GM12875 (cell line): ENCODE results near the gene CACNA2D3.

Experiments used
- H3K4me3 ChIP-seq: one replicate; pipeline ENCODE4 v1.5.1; 2011; ENCODE audit warnings: low read depth, low read length, control low read depth
- TF ChIP-seq, protein P1 (sequence below): IDR thresholded peaks from 2 replicates; pipeline ENCODE4 v1.5.1; 2011; ENCODE audit warnings: low read depth, mild to moderate bottlenecking, control low read depth, inconsistent platforms, low read length, moderate library complexity, borderline replicate concordance; ENCODE audit not compliant: insufficient read depth

The CACNA2D3 gene

DNA sequence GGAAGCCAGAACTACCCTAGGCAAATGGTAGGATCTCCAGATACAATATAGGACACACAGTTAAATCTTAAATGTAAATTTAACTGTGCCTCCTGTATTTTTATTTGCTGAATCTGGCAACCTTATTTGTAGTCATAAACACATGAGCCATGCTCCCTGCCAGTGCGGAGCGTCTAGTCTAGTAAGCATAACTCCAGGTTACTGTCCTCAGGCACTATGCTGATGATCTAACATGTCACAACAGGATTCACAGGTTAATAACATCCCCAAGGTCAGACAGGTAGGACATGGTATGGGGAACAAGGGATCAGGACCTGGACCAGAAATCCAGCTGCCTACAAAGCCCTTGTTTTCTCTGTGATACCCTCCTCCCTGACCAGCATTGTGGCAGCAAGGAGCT, 305.1 kb downstream of the CACNA2D3 start:
- H3K4me3 ChIP-seq = no peak overlapping the region
- TF ChIP-seq, protein P1, sequence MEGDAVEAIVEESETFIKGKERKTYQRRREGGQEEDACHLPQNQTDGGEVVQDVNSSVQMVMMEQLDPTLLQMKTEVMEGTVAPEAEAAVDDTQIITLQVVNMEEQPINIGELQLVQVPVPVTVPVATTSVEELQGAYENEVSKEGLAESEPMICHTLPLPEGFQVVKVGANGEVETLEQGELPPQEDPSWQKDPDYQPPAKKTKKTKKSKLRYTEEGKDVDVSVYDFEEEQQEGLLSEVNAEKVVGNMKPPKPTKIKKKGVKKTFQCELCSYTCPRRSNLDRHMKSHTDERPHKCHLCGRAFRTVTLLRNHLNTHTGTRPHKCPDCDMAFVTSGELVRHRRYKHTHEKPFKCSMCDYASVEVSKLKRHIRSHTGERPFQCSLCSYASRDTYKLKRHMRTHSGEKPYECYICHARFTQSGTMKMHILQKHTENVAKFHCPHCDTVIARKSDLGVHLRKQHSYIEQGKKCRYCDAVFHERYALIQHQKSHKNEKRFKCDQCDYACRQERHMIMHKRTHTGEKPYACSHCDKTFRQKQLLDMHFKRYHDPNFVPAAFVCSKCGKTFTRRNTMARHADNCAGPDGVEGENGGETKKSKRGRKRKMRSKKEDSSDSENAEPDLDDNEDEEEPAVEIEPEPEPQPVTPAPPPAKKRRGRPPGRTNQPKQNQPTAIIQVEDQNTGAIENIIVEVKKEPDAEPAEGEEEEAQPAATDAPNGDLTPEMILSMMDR = no peak

- H3K4me3 ChIP-seq = no peak overlapping the region
- TF ChIP-seq, protein P1 = peak; percentile 66
Measured at GRCh38 chr3:54427941-54428871, 305.9 kb downstream of the CACNA2D3 start.

GRCh38 chr3:54432975-54433374, 310.6 kb downstream of the CACNA2D3 start:
- TF ChIP-seq, protein P1 = no peak
- H3K4me3 ChIP-seq = no peak overlapping the region

DNA sequence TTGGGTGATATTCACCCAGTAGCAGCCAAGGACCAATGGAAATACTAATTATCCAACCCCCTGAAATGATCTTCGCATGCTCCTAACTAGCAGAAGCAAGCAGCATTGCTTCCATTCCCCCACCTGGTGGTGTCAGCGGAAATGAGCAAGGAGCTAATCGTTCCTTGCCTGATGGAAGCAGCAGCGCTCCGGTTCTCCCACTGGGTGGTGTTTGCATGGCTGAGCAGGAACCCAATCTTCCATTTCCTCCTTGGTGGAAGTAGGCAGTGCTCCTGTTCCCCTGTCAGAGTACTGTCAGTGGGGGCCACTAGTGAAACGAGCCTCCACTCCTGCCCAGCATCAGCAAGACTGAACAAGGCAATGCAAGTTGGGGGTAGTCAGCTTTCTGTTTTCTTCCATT, 311.5 kb downstream of the CACNA2D3 start:
- TF ChIP-seq, protein P1 = no peak
- no peak overlapping the region for H3K4me3 ChIP-seq

DNA sequence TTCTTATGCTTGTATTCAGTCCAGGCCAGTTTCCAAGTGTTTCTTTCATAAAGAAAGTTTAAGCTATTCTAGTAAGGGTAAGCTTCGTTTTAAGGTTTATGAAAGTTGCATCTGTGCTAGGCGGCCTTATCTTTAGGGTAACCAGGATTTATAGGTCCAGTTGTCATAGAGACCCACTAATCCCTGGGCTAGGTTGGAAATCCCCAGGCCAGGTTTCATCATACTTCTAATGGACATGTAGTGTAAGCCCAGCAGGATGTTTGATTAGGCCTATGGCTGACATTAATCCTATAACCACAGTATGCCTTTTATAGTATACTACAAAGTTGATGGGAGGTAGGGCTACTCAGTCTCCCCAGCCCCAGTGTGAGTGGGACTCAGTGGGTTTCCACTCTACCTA, 312.4 kb downstream of the CACNA2D3 start:
- TF ChIP-seq, protein P1 = no peak
- H3K4me3 ChIP-seq = no peak overlapping the region

GRCh38 chr3:54437271-54437670, 314.9 kb downstream of the CACNA2D3 start:
- TF ChIP-seq, protein P1 = no peak

More at GRCh38 chr3:54437271-54437670, 314.9 kb downstream of the CACNA2D3 start:
- H3K4me3 ChIP-seq = no peak overlapping the region
